ENCODE results near the gene PNMT. TPM values are rescaled to one million over a fixed set of nuclear protein-coding genes. Genes with fewer than 3 reads are reported as not detected.

The PNMT gene
- total RNA-seq, 1 experiment from 2014 or later = 2.4 TPM

- ChIA-PET POLR2A (no interaction called here), CTCF (no interaction called here)
- ATAC-seq (no peak), DNase-seq (ENCODE audit: low read depth, low spot score) (no peak)
- no peaks in the 10 kb centered on the region for H3K27me3 ChIP-seq (ENCODE audit: control insufficient read depth, insufficient read depth, low read length)
- TF ChIP-seq CTCF (IDR thresholded peaks at IDR 0.05) (no peak), POLR2AphosphoS5 (IDR thresholded peaks at IDR 0.05; ENCODE audit: low read depth, low read length) (no peak), SIN3A (IDR thresholded peaks at IDR 0.05; ENCODE audit: borderline replicate concordance, insufficient read depth, low read depth, low read length) (no peak), TCF7L2 (IDR thresholded peaks at IDR 0.05; ENCODE audit: low read depth, low read length) (no peak)
- in situ Hi-C loops (cut with HindIII; ENCODE audit: low pct_unique_long_range_greater_than_20kb, low sequenced_read_pairs) (no loop called here), intact Hi-C loops (cut with micrococcal nuclease; ENCODE audit: unreplicated experiment) (no loop called here)
- H3K4me3 ChIP-seq (ENCODE audit: low read depth in 2 of 2, low read length in 2 of 2) = no peak overlapping the region
- H3K27ac ChIP-seq (ENCODE audit: low read length) = no peak overlapping the region
- peaks cover 3% of the 10 kb centered on the region; the same call in 1 of the 2 replicates for H3K36me3 ChIP-seq (ENCODE audit: control insufficient read depth, insufficient read depth, low read length)
- H3K9me3 ChIP-seq (ENCODE audit: control insufficient read depth, insufficient read depth, low read depth, low read length) = no peaks in the 10 kb centered on the region
- BruUV-seq (replicated peaks) = no TSS peak
- H3K4me1 ChIP-seq (ENCODE audit: control insufficient read depth, insufficient read depth, low read length) = peaks cover 38% of the 10 kb centered on the region
These were observed 25.8 kb upstream of the PNMT start for GRCh38 chr17:39642291-39643074.

GRCh38 chr17:39643271-39643670 is 25.0 kb upstream of the PNMT start:
- TF ChIP-seq REST (IDR thresholded peaks at IDR 0.05; ENCODE audit: insufficient read depth in 1 of 2, low read depth in 2 of 2, low read length in 1 of 2) (no peak), POLR2AphosphoS5 (IDR thresholded peaks at IDR 0.05; ENCODE audit: low read depth, low read length) (no peak), CTCF (IDR thresholded peaks at IDR 0.05) (no peak)
- Histone ChIP-seq H3K36me3 (ENCODE audit: control insufficient read depth, insufficient read depth, low read length) (no peaks in the 10 kb centered on the region), H3K4me3 (ENCODE audit: low read depth in 2 of 2, low read length in 2 of 2) (no peak overlapping the region), H3K4me1 (ENCODE audit: control insufficient read depth, insufficient read depth, low read length) (peaks cover 32% of the 10 kb centered on the region), H3K27ac (ENCODE audit: low read length) (no peak overlapping the region), H3K9me3 (ENCODE audit: control insufficient read depth, insufficient read depth, low read depth, low read length) (no peaks in the 10 kb centered on the region), H3K27me3 (ENCODE audit: control insufficient read depth, insufficient read depth, low read length) (no peaks in the 10 kb centered on the region)
- POLR2A ChIA-PET = no interaction called here
- in situ Hi-C loops (cut with HindIII; ENCODE audit: low pct_unique_long_range_greater_than_20kb, low sequenced_read_pairs) = no loop called here
- DNase-seq (ENCODE audit: low read depth, low spot score) (no peak), ATAC-seq (no peak; the same call in 1 of the 2 replicates)
- CTCF ChIA-PET = no interaction called here
- intact Hi-C loops (cut with micrococcal nuclease; ENCODE audit: unreplicated experiment) = no loop called here
- BruUV-seq (replicated peaks) = no TSS peak
